Vagina (tissue), 2 donors: ENCODE measurements around the gene PDXDC1. TPM values are rescaled to one million over a fixed set of nuclear protein-coding genes. Genes with fewer than 3 reads are reported as not detected.
"Not testable (repeated sequence)": the region's sequence is repeated elsewhere in the genome, so short reads cannot be mapped to it uniquely, and the experiment has no call there.

Experiments used
- DNase-seq, 2 donors: peaks; one replicate each; pipeline ENCODE4 v3.0.0-alpha.2; 2017; ENCODE audit errors: extremely low spot score in 2 of 2
- H3K27ac ChIP-seq: fragments of 200-600 bp; sonication (generic); one replicate; pipeline ENCODE4 v1.5.1; 2019
- H3K27me3 ChIP-seq: fragments of 200-600 bp; sonication (generic); one replicate; pipeline ENCODE4 v1.5.1; 2019
- H3K36me3 ChIP-seq, 2 donors: fragments of 200-600 bp; sonication (generic); one replicate each; pipeline ENCODE4 v1.5.1; 2017 to 2019
- H3K4me1 ChIP-seq: fragments of 200-600 bp; sonication (generic); one replicate; pipeline ENCODE4 v1.5.1; 2019
- H3K4me3 ChIP-seq, 2 donors: fragments of 200-600 bp; sonication (generic); 1 replicate in 1 of 2; 2 replicates in 1 of 2; pipeline ENCODE4 v1.5.1; 2016 to 2019
- H3K9me3 ChIP-seq: fragments of 200-600 bp; sonication (generic); one replicate; pipeline ENCODE4 v1.5.1; 2019
- intact Hi-C: fragments of 100-400 bp; cut with DNase I; formaldehyde crosslinking; loops from one replicate; pipeline ENCODE4 v1.15.1; 2023
- total RNA-seq: library from RNA; depleted of rRNA; stranded (reverse); fragments of >200 nt; gene quantifications from one replicate; pipeline ENCODE4 v1.2.3, GENCODE V29; 2016

The PDXDC1 gene
- total RNA-seq, 1 donor from 2014 or later: 59.2 TPM

DNA sequence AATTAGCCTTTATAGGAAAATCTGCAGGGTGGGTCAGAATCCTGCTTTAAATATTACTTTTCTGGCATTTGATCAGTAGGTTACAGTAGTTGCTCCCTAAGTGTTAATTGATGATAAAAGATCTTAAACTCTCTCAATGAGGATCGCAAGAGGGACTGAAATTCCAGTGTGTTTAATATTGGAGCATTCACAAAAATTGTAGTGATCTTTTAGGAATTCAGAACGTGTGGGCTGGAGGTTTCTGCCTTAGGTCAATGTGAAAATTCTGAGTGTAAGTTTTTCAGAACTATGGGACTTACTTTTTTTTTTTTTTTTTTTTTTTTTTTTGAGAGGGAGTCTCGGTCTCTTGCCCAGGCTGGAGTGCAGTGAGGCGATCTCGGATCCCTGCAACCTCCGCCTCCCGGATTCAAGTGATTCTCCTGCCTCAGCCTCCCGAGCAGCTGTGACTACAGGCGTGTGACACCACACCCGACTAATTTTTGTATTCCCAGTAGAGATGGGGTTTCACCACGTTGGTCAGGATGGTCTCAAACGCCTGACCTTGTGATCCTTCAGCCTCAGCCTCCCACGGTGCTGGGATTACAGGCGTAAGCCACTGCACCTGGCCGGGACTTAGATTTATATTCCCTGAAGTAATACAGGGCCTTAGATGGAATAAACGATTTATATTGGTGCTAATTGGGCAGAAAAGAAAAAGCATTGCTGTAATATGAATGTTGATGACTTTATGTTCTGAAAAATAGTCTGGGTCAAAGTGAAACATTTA lies 2.3 kb downstream of the PDXDC1 start:
- H3K36me3 ChIP-seq, H3K4me3 ChIP-seq, intact Hi-C loops, H3K9me3 ChIP-seq, H3K27ac ChIP-seq, H3K27me3 ChIP-seq, DNase-seq: not testable (repeated sequence)
- H3K4me1 ChIP-seq: peaks cover 13% of the 10 kb centered on the region

DNA sequence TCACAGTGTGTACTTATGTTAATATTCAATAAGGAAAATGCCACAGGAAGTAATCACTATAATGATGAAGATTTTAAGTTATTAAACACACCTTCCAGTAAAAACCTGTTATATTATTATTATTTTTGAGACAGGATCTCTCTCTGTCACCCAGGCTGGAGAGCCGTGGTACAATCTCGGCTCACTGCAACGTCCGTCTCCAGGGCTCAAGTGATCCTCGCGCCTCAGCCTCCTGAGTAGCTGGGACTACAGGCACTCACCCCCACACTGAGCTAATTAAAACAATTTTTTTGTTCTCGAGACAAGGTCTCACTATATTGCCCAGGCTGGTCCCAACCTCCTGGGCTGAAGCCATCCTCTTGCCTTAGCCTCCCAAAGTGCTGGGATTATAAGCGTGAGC lies 3.5 kb downstream of the PDXDC1 start:
- not testable (repeated sequence) for H3K27ac ChIP-seq, DNase-seq, H3K4me3 ChIP-seq

GRCh38 chr16:14978908-14979307 lies 4.1 kb downstream of the PDXDC1 start:
- H3K27me3 ChIP-seq, H3K4me3 ChIP-seq, DNase-seq, intact Hi-C loops, H3K36me3 ChIP-seq, H3K9me3 ChIP-seq, H3K27ac ChIP-seq: not testable (repeated sequence)
- peaks cover 21% of the 10 kb centered on the region for H3K4me1 ChIP-seq

More for the DNA sequence above, 3.5 kb downstream of the PDXDC1 start:
- H3K36me3 ChIP-seq, H3K9me3 ChIP-seq, H3K27me3 ChIP-seq, intact Hi-C loops: not testable (repeated sequence)
- H3K4me1 ChIP-seq: peaks cover 21% of the 10 kb centered on the region

GRCh38 chr16:14981234-14981633 lies 6.4 kb downstream of the PDXDC1 start:
- H3K27me3 ChIP-seq, intact Hi-C loops, H3K36me3 ChIP-seq, H3K4me3 ChIP-seq, H3K27ac ChIP-seq, H3K9me3 ChIP-seq, DNase-seq: not testable (repeated sequence)
- peaks cover 16% of the 10 kb centered on the region for H3K4me1 ChIP-seq

DNA sequence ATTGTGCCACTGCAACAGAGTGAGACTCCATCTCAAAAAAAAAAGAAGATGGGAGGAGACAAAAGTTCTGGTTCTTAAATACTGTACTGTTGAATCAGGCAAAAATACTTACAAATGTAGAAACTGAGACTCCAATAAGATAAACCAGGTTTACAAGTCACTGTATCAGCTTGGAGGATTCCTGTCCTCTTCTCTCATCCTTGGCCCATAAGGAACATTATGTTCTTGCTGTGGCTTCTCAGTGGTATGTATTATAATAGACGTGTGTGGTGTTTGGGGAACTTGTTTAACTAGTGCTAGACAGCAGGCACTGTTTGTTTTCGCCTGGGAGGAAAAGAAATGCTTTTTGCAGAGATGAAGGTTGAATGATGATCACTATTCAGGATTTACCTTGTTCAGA lies 7.7 kb downstream of the PDXDC1 start:
- H3K27ac ChIP-seq, intact Hi-C loops, H3K9me3 ChIP-seq, H3K4me3 ChIP-seq, H3K36me3 ChIP-seq, H3K27me3 ChIP-seq, DNase-seq: not testable (repeated sequence)
- peaks cover 16% of the 10 kb centered on the region for H3K4me1 ChIP-seq

- intact Hi-C loops, H3K36me3 ChIP-seq, DNase-seq: not testable (repeated sequence)
These were observed 13.3 kb downstream of the PDXDC1 start for GRCh38 chr16:14988092-14988491.

GRCh38 chr16:14988661-14989191 lies 13.9 kb downstream of the PDXDC1 start:
- intact Hi-C loops, H3K27me3 ChIP-seq, H3K4me3 ChIP-seq, H3K27ac ChIP-seq, H3K36me3 ChIP-seq, DNase-seq, H3K9me3 ChIP-seq, H3K4me1 ChIP-seq: not testable (repeated sequence)

More at GRCh38 chr16:14988092-14988491, 13.3 kb downstream of the PDXDC1 start:
- H3K4me1 ChIP-seq, H3K27ac ChIP-seq, H3K4me3 ChIP-seq, H3K9me3 ChIP-seq, H3K27me3 ChIP-seq: not testable (repeated sequence)

- H3K27ac ChIP-seq, H3K36me3 ChIP-seq, H3K27me3 ChIP-seq, DNase-seq, H3K4me3 ChIP-seq, H3K9me3 ChIP-seq, H3K4me1 ChIP-seq, intact Hi-C loops: not testable (repeated sequence)
These were observed 14.8 kb downstream of the PDXDC1 start for GRCh38 chr16:14989291-14990281.

DNA sequence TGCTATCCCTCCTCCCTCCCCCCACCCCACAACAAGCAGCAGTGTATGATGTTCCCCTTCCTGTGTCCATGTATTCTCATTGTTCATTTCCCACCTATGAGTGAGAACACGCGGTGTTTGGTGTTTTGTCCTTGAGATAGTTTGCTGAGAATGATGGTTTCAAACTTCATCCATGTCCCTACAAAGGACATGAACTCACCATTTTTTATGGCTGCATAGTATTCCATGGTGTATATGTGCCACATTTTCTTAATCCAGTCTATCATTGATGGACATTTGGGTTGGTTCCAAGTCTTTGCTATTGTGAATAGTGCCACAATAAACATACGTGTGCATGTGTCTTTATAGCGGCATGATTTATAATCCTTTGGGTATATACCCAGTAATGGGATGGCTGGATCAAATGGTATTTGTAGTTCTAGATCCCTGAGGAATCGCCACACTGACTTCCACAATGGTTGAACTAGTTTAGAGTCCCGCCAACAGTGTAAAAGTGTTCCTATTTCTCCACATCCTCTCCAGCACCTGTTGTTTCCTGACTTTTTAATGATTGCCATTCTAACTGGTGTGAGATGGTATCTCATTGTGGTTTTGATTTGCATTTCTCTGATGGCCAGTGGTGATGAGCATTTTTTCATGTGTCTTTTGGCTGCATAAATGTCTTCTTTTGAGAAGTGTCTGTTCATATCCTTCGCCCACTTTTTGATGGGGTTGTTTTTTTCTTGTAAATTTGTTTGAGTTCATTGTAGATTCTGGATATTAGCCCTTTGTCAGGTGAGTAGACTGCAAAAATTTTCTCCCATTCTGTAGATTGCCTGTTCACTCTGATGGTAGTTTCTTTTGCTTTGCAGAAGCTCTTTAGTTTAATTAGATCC lies 18.7 kb downstream of the PDXDC1 start:
- H3K27me3 ChIP-seq, H3K36me3 ChIP-seq, DNase-seq, intact Hi-C loops, H3K4me3 ChIP-seq, H3K27ac ChIP-seq, H3K4me1 ChIP-seq, H3K9me3 ChIP-seq: not testable (repeated sequence)

DNA sequence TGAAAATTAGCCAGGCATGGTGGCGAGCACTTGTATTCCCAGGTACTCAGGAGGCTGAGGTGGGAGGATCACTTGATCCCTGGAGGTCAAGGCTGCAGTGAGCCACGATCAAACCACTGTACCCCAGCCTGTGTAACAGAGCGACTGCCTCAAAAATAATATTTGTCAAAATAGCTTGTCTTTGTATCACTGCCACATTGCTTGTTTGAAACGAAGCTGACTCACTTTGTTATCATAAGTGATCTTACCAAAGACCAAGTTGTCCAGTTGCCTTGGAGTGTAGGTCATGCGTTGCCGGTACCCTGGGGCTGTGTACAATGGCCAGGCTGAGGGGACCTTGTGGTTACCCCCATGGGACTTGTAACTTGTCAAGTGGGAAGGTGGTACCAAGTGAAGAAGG lies 21.9 kb downstream of the PDXDC1 start:
- H3K9me3 ChIP-seq, DNase-seq, H3K4me3 ChIP-seq, intact Hi-C loops, H3K27ac ChIP-seq, H3K27me3 ChIP-seq, H3K36me3 ChIP-seq, H3K4me1 ChIP-seq: not testable (repeated sequence)

GRCh38 chr16:14998300-14998699 lies 23.5 kb downstream of the PDXDC1 start:
- H3K4me1 ChIP-seq, H3K27me3 ChIP-seq, H3K9me3 ChIP-seq, H3K36me3 ChIP-seq, intact Hi-C loops, DNase-seq, H3K4me3 ChIP-seq, H3K27ac ChIP-seq: not testable (repeated sequence)

DNA sequence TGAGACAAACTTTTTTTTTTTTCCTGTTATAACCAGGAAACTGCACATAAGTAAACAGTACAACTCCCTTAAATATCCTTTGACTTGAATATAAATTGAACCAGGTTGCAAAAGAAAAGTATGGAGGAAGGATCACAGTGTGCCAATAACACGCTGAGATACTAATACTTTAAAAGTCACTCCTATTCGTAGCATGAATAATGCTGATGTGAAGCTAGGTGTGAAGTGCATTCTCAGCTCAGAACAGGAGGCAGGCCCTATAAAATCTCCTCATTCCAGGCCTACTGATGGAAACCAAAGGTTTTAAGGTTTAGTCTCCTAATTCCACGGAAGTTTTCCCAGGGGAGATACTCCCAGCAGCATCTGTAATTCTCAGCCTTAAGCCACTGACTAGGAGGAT lies 25.0 kb downstream of the PDXDC1 start:
- DNase-seq, H3K9me3 ChIP-seq, H3K4me3 ChIP-seq, H3K27me3 ChIP-seq, intact Hi-C loops, H3K4me1 ChIP-seq, H3K27ac ChIP-seq, H3K36me3 ChIP-seq: not testable (repeated sequence)
